ENCODE measurements around the gene PPP1R13L.
"Not testable (repeated sequence)": the region's sequence is repeated elsewhere in the genome, so short reads cannot be mapped to it uniquely, and the experiment has no call there.

PPP1R13L gene

GRCh38 chr19:45423033-45423588, 18.2 kb upstream of the PPP1R13L start:
- DNase-seq (ENCODE audit: low spot score in 2 of 2) = no peak
- H3K4me1 ChIP-seq = peaks cover 14% of the 10 kb centered on the region

GRCh38 chr19:45421947-45422498, 17.2 kb upstream of the PPP1R13L start:
- no peaks in the 10 kb centered on the region for H3K27me3 ChIP-seq (ENCODE audit: low read depth)
- in situ Hi-C loops (cut with MboI; ENCODE audit: low sequenced_read_pairs) = no loop called here
- peaks cover 31% of the 10 kb centered on the region for H3K36me3 ChIP-seq (replicated peaks)
- no peaks in the 10 kb centered on the region for H3K9me3 ChIP-seq
- no peak for DNase-seq (ENCODE audit: low spot score in 2 of 2)
- H3K4me3 ChIP-seq = no peak overlapping the region
- H3K4me1 ChIP-seq = peaks cover 14% of the 10 kb centered on the region

More at GRCh38 chr19:45423033-45423588, 18.2 kb upstream of the PPP1R13L start:
- peaks cover 26% of the 10 kb centered on the region for H3K36me3 ChIP-seq (replicated peaks)
- H3K4me3 ChIP-seq = peak overlapping the region; percentile 53
- in situ Hi-C loops (cut with MboI; ENCODE audit: low sequenced_read_pairs) = no loop called here
- H3K27me3 ChIP-seq (ENCODE audit: low read depth) = no peaks in the 10 kb centered on the region
- H3K9me3 ChIP-seq = no peaks in the 10 kb centered on the region

GRCh38 chr19:45420871-45421270, 16.0 kb upstream of the PPP1R13L start:
- DNase-seq (ENCODE audit: low spot score in 2 of 2) = no peak
- Histone ChIP-seq H3K4me1 (peaks cover 14% of the 10 kb centered on the region), H3K27me3 (ENCODE audit: low read depth) (no peaks in the 10 kb centered on the region), H3K9me3 (no peaks in the 10 kb centered on the region), H3K4me3 (no peak overlapping the region), H3K36me3 (replicated peaks) (peaks cover 35% of the 10 kb centered on the region)
- in situ Hi-C loops (cut with MboI; ENCODE audit: low sequenced_read_pairs) = no loop called here

GRCh38 chr19:45420356-45420755, 15.5 kb upstream of the PPP1R13L start:
- DNase-seq (ENCODE audit: low spot score in 2 of 2) = no peak
- peaks cover 14% of the 10 kb centered on the region for H3K4me1 ChIP-seq
- H3K4me3 ChIP-seq = no peak overlapping the region
- H3K27me3 ChIP-seq (ENCODE audit: low read depth) = no peaks in the 10 kb centered on the region
- in situ Hi-C loops (cut with MboI; ENCODE audit: low sequenced_read_pairs) = no loop called here
- peaks cover 39% of the 10 kb centered on the region for H3K36me3 ChIP-seq (replicated peaks)
- H3K9me3 ChIP-seq = no peaks in the 10 kb centered on the region

GRCh38 chr19:45419895-45420294, 15.0 kb upstream of the PPP1R13L start:
- no peaks in the 10 kb centered on the region for H3K9me3 ChIP-seq
- DNase-seq (ENCODE audit: low spot score in 2 of 2) = no peak
- H3K36me3 ChIP-seq (replicated peaks) = peaks cover 40% of the 10 kb centered on the region
- no peak overlapping the region for H3K4me3 ChIP-seq
- peaks cover 14% of the 10 kb centered on the region for H3K4me1 ChIP-seq
- no peaks in the 10 kb centered on the region for H3K27me3 ChIP-seq (ENCODE audit: low read depth)
- in situ Hi-C loops (cut with MboI; ENCODE audit: low sequenced_read_pairs) = no loop called here

- no peak for DNase-seq (ENCODE audit: low spot score in 2 of 2)
These were observed 14.5 kb upstream of the PPP1R13L start for GRCh38 chr19:45419396-45419795.

GRCh38 chr19:45418802-45419201, 13.9 kb upstream of the PPP1R13L start:
- in situ Hi-C loops (cut with MboI; ENCODE audit: low sequenced_read_pairs) = no loop called here
- DNase-seq (ENCODE audit: low spot score in 2 of 2) = no peak
- H3K9me3 ChIP-seq = no peaks in the 10 kb centered on the region
- H3K4me1 ChIP-seq = peaks cover 6% of the 10 kb centered on the region; the same call in 1 of the 2 replicates
- H3K4me3 ChIP-seq = no peak overlapping the region
- peaks cover 51% of the 10 kb centered on the region for H3K36me3 ChIP-seq (replicated peaks)
- no peaks in the 10 kb centered on the region for H3K27me3 ChIP-seq (ENCODE audit: low read depth)

More at GRCh38 chr19:45419396-45419795, 14.5 kb upstream of the PPP1R13L start:
- in situ Hi-C loops (cut with MboI; ENCODE audit: low sequenced_read_pairs) = no loop called here
- Histone ChIP-seq H3K4me3 (no peak overlapping the region), H3K36me3 (replicated peaks) (peaks cover 45% of the 10 kb centered on the region), H3K9me3 (no peaks in the 10 kb centered on the region), H3K27me3 (ENCODE audit: low read depth) (no peaks in the 10 kb centered on the region), H3K4me1 (peaks cover 11% of the 10 kb centered on the region)

- in situ Hi-C loops (cut with MboI; ENCODE audit: low sequenced_read_pairs) = no loop called here
These were observed 12.3 kb upstream of the PPP1R13L start for GRCh38 chr19:45417151-45417550.

GRCh38 chr19:45414468-45414867, 9.6 kb upstream of the PPP1R13L start:
- Histone ChIP-seq H3K36me3 (replicated peaks) (peaks cover 54% of the 10 kb centered on the region), H3K4me1 (no peaks in the 10 kb centered on the region), H3K27me3 (ENCODE audit: low read depth) (no peaks in the 10 kb centered on the region), H3K9me3 (no peaks in the 10 kb centered on the region), H3K4me3 (no peak overlapping the region)
- no peak for DNase-seq (ENCODE audit: low spot score in 2 of 2)
- in situ Hi-C loops (cut with MboI; ENCODE audit: low sequenced_read_pairs) = no loop called here

More at GRCh38 chr19:45417151-45417550, 12.3 kb upstream of the PPP1R13L start:
- no peak for DNase-seq (ENCODE audit: low spot score in 2 of 2)
- H3K4me1 ChIP-seq = no peaks in the 10 kb centered on the region
- H3K4me3 ChIP-seq = no peak overlapping the region
- H3K27me3 ChIP-seq (ENCODE audit: low read depth) = no peaks in the 10 kb centered on the region
- no peaks in the 10 kb centered on the region for H3K9me3 ChIP-seq
- peaks cover 60% of the 10 kb centered on the region for H3K36me3 ChIP-seq (replicated peaks)

GRCh38 chr19:45413497-45413896, 8.6 kb upstream of the PPP1R13L start:
- in situ Hi-C loops (cut with MboI; ENCODE audit: low sequenced_read_pairs) = no loop called here
- peaks cover 54% of the 10 kb centered on the region for H3K36me3 ChIP-seq (replicated peaks)

GRCh38 chr19:45410330-45410729, 5.5 kb upstream of the PPP1R13L start:
- in situ Hi-C loops (cut with MboI; ENCODE audit: low sequenced_read_pairs); H3K9me3 ChIP-seq; H3K27me3 ChIP-seq (ENCODE audit: low read depth); DNase-seq (ENCODE audit: low spot score in 2 of 2); H3K4me3 ChIP-seq: not testable (repeated sequence)
- Histone ChIP-seq H3K4me1 (peaks cover 11% of the 10 kb centered on the region), H3K36me3 (replicated peaks) (peaks cover 49% of the 10 kb centered on the region)

More at GRCh38 chr19:45413497-45413896, 8.6 kb upstream of the PPP1R13L start:
- H3K4me1 ChIP-seq = no peaks in the 10 kb centered on the region
- no peaks in the 10 kb centered on the region for H3K27me3 ChIP-seq (ENCODE audit: low read depth)
- no peak for DNase-seq (ENCODE audit: low spot score in 2 of 2)
- no peaks in the 10 kb centered on the region for H3K9me3 ChIP-seq
- H3K4me3 ChIP-seq = no peak overlapping the region

GRCh38 chr19:45409557-45409920, 4.7 kb upstream of the PPP1R13L start:
- Histone ChIP-seq H3K4me3 (no peak overlapping the region), H3K36me3 (replicated peaks) (peaks cover 44% of the 10 kb centered on the region), H3K27me3 (ENCODE audit: low read depth) (no peaks in the 10 kb centered on the region), H3K4me1 (peaks cover 19% of the 10 kb centered on the region), H3K9me3 (no peaks in the 10 kb centered on the region)
- in situ Hi-C loops (cut with MboI; ENCODE audit: low sequenced_read_pairs) = no loop called here
- no peak for DNase-seq (ENCODE audit: low spot score in 2 of 2)

GRCh38 chr19:45408830-45409556, 4.1 kb upstream of the PPP1R13L start:
- Histone ChIP-seq H3K4me1 (peaks cover 24% of the 10 kb centered on the region), H3K36me3 (replicated peaks) (peaks cover 38% of the 10 kb centered on the region)

GRCh38 chr19:45408121-45408520, 3.3 kb upstream of the PPP1R13L start:
- Histone ChIP-seq H3K4me1 (peaks cover 33% of the 10 kb centered on the region), H3K9me3 (no peaks in the 10 kb centered on the region), H3K36me3 (replicated peaks) (peaks cover 30% of the 10 kb centered on the region), H3K27me3 (ENCODE audit: low read depth) (no peaks in the 10 kb centered on the region), H3K4me3 (no peak overlapping the region)
- DNase-seq (ENCODE audit: low spot score in 2 of 2) = no peak
- in situ Hi-C loops (cut with MboI; ENCODE audit: low sequenced_read_pairs) = no loop called here

More at GRCh38 chr19:45408830-45409556, 4.1 kb upstream of the PPP1R13L start:
- Histone ChIP-seq H3K27me3 (ENCODE audit: low read depth) (no peaks in the 10 kb centered on the region), H3K4me3 (no peak overlapping the region), H3K9me3 (no peaks in the 10 kb centered on the region)
- in situ Hi-C loops (cut with MboI; ENCODE audit: low sequenced_read_pairs) = no loop called here
- no peak for DNase-seq (ENCODE audit: low spot score in 2 of 2)

Data from HAP-1 (cell line).